COLO668 (cell line): ENCODE data around the gene LYST.
A peak's percentile ranks its signal among the peaks of the same experiment; 100 is the strongest.

Experiments
- DNase-seq: peaks from one replicate; lab custom pipeline; 2025; ENCODE audit not compliant: unreplicated experiment; lab: John Stamatoyannopoulos, UW

Gene LYST

DNA sequence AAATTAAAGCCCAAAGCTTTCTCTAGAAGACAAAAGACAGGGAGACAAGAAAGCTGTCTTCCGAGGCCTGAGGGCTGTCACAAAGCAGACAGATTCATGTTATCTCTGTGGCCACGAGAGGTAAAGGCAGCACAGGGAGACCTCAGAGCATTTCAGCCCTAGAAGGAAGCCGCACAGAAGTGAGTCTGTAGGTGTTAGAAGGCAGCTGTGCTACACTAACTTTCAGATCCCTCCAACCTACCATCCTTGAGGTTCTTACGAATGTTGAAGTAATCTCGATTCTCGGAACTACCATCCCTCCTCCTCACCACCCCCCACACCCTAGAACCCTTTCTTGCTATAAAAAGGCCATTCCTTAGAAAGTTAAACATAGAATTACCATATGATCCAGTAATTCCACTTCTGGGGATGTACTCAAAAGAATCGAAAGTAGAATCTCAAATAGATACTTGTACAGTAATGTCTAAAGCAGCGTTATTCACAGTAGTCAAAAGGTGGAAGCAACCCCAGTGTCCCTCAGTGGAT is 21.5 kb upstream of the LYST start:
- no peak for DNase-seq

DNA sequence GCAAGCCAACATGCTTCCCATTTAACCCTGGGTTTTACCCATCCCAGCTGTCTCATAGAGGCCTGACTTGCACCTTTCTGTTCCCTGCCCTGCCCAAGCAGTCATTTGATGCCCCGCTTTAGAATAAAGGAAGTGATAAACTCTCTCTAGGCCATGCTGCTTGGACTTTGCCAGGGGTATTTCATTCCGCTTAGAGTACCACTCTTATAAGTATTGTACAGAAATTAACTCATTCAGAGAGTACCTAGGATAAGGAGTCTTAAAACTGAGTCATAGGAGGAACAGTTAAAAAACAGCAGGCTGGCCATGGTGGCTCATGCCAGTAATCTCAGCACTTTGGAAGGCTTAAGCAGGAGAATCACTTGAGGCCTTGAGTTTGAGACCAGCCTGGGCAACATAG is 21.0 kb upstream of the LYST start:
- DNase-seq = no peak

DNA sequence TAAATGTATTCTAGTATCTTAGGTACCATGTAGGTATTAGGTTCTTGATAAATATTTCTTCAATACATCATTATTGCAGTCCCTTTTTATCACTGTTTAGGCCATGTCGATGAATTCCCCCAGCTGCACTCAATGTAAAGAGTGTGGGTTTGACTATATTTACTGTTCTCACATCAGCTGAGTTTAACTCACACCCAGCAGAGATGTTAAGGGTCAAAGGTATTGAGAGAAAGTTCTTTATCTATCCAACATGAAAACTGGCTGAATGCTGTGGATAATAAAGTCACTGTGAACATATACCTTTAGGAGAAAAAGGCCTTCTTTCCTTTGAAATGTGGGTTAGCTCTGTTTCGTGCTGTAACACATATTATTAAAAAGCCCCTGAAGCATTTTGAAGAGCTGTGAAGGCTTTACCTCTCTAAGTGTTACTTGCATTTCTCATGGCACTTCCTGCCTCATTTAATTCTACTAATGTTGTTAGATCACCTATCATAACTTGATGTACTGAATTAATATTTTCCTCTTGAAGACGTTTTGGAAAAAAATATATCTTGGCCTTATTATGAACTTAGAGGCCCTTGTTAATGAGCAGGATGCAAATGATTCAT is 19.1 kb upstream of the LYST start:
- DNase-seq = no peak

DNA sequence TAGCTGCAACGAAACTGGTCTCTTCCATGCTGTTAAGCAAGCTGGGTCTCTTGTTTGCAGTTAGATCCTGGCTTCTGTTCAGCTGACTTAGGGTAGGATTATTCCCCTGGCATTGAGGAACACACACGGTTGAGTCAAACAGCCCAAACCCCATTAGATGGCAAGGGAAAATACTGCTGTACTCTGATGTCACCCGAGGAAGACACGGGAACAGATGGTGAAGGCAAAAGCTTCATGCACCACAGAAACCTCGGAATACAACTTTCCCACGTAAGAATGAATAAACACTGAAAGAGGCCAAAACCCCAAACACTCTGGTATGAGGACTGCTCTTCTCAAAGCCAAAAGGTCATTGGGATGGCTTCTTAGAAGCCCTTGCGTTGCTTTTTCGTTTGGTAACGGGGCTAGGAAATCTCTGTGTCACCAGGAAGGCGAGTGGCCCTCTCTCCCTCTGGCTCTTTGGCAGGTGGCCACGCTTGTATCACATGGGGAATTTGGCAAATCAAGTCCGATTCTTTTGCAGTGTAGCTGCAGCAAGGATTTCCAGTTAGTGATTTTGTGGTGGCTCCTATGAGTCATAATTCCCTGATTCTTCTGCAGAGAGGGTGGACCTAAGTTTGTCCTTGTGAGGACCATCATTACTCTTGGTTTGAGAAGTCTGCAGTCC is 16.7 kb upstream of the LYST start:
- DNase-seq = no peak

DNA sequence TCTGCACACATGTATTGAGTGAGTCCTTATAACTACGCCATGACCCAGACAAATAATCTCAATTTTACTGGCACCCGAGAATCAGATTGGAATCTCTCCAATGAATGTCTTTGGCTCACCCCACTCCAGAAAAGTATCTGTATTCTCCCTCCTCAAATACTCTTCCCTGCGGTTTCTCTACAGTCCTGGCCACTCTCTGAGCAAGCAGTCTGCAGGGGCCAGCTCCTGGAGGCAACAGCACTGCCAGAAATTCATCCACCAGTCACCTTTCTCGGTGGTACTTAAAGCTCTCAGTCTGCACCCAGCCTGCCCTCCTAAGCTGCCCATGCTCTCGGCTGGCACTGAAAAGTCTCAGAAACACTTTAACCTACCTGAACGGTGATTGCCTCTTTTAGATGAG is 16.1 kb upstream of the LYST start:
- DNase-seq = no peak

DNA sequence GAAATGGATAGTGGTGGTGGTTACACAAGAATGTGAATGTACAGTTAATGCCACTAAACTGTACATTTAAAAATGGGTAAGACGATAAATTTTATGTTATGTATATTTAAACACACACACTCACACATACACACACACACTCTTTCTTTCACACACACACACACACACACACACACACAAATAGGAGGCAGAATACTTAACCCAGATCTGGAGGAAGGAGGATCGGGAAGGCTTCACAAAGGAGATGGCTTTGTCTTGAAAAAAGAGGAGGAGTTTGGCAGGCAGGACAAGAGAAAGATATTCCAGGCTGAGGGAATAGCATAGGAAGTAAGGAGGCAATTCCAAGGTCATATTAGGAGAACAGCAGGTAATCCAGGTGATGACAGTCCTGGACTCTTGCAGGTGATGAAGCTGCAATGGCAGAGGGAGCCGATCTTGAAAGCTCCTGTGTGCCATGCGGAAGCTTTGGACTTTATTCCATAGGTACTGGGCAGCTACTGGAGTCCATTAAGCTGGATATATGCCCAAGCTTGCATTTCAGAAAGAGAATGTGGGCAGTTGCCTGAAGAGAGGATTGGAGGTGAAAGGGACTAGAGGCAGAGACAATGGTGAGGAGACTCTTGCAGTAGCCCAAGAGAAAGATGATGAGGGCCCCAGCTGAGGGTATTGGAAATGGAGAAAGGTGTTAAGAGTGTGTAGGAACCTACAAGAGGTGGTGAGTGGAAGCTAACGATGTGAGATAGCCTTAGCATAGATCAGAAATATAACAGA is 15.4 kb upstream of the LYST start:
- no peak for DNase-seq

DNA sequence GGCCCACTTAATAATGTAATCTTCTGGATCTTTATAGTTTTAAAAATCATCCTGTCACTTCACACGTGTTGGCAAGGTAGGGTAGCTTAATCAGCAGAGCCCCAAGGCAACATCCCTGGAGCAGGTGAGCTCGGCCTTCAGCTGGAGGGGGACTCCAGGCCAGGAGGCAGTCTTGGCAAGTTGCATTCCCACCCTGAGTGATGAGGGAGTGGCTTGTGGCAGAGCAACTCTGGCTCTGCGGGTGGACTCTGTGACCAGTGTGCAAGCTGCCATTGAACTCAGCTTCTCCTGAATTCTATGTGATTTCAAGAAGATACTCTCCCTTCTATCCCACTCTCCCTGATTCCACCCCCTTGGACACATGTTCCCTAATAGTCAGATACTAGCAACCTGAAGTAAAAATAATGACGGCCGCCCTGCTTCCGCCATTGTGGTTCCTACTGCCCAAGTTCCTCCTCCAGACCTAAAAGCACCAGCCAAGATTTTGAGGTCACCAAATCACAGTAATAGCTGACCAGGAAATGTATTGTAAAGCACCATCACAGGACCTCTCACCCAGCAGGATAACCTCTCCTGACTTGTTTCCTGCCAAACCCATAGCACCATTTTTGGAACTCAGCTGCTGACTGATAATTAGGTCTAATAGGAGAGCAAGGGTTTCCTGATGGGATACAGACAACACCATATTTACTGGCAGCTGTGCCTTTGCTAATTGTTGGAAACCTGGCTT is 11.5 kb upstream of the LYST start:
- DNase-seq = no peak

DNA sequence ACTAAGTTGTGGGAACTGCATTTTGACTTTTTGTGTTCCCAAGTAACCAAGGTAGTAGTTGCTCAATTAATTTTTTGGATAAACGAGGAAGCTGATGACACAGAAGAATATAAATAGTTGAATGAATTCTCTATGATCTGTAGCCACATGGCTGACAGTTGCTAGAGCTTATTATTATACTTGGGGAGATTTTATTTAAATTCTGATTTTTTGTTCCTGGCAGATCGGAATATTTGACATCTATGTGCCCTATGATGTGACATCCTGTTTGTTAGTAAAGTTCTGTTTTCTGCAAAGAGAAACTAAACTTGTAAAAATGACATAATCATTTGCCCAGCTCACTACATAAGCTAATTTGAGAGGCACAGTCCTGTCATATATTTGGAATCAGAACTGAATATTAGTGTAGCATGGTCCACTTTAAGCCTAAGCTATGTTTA is 9.7 kb upstream of the LYST start:
- DNase-seq = no peak

DNA sequence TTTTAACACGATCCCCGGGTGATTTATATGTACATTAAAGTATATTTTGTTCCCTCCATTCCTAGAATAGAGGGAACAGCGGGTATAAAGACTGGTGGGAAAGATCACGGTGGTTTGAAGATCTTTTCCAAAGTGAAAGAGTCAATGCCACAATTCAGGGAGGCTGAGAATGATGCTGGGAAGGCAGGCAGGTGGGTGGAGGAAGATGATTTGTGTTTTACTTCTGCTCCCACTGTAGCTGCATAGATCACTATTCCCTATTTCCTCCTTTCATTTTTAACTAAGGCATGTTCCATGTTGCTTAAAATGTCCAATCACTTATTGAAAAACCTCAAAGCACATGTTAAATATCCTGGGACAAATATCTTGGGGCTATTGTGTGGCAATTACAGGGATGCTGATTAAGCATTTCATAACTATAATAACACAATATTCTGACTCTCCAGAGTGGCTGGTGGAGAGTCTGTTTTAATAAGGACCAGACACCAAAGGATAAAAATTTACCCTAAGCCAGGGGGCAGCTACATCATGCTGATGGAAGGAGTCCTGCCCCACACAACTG is 8.4 kb upstream of the LYST start:
- no peak for DNase-seq

DNA sequence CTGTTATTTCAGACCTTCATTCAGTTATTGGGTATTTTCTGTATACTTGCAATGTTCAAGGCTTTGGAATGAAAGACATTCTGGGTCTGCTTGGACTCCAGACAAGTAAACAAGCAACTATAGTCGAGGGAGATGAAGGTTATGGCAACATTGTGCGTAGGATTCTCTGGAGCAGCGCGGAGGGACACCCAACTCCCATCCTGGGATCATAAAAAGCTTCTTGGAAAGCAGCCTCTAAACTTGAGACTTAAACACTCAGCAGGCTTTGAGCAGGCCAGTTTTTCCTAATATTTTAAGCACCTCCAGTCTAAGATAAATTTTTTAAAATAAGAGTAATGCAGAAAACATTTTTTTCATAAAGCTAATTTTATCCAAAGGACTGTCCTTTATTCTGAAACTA is 7.6 kb upstream of the LYST start:
- DNase-seq = no peak

DNA sequence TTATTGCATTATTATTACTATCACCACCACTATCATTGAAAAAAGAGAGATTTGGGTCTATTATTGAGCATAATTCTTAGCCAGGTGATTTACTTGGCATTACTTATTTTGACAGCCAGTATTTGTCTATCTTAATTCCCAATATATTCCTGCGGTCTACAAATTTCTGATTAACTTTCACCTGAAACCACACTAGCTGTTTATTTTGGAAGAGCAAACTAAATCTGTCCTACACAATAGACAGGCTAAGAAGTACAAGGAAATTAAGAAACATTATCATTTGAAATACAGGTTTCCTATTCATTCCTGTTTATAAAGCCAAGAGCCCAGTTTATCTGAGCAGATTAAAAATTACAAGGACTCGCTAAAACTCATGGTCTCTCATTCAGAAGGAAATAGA is 6.9 kb upstream of the LYST start:
- DNase-seq = no peak

DNA sequence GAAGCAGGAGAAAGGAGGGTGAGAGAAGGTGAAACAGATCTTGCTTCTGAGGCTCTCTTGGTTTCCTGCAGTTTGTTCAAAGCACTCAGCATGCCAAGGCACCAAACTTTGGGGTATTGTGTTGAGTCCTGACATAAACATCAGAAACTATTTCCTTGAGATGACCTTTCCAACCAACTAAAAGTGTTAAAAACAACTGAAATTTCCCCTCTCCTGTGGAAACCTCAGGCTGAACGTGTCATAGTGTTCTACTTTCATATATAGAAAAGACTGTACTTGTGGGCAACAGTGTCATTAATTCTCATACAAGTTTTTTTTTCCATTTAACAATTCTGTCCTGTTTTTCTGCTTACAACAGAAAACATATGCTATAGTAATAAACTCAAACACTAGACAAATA is 6.3 kb upstream of the LYST start:
- DNase-seq = no peak

DNA sequence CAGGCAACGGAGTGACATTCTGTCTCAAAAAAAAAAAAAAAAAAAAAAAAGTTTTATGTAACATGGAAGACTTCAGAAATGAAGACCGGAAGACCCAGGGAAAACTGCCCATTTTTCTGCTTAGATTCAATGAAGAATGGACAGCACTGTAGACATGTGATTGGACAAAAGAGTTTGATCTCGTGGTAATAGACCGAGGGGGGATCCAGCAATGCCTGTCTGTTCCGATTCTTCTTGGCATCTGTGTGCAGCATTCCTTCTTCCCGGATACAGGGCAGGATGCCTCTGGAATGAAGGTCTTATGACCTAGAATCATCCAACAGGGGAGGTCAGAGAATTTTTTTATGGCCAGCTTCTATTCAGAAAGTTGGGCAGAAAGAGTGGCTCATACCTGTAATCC is 5.6 kb upstream of the LYST start:
- no peak for DNase-seq

DNA sequence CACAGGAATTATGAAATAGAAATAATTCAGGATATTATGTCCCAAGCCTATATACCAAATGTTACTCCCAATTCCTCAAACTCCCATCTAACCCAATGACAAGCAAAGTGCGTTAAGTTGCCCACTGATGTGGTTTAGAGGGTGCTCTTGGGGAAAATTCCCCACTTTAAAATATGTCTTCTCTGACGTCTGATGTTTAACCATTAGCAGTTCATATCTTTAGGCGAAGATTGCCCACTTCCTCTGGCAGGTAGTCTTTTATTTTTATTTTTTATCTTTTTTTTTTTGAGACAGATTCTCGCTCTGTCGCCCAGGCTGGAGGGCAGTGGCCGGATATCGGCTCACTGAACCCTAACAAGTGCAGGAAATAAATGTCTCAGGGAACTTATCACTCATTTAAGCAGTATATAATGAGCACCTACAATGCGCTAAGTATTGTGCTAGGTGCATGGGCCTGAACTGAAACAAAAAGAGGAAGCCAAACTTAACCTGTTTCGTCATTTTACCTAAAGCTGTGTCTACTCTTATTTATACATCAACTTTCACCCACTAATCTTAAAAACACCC is 1.3 kb upstream of the LYST start:
- DNase-seq = no peak

DNA sequence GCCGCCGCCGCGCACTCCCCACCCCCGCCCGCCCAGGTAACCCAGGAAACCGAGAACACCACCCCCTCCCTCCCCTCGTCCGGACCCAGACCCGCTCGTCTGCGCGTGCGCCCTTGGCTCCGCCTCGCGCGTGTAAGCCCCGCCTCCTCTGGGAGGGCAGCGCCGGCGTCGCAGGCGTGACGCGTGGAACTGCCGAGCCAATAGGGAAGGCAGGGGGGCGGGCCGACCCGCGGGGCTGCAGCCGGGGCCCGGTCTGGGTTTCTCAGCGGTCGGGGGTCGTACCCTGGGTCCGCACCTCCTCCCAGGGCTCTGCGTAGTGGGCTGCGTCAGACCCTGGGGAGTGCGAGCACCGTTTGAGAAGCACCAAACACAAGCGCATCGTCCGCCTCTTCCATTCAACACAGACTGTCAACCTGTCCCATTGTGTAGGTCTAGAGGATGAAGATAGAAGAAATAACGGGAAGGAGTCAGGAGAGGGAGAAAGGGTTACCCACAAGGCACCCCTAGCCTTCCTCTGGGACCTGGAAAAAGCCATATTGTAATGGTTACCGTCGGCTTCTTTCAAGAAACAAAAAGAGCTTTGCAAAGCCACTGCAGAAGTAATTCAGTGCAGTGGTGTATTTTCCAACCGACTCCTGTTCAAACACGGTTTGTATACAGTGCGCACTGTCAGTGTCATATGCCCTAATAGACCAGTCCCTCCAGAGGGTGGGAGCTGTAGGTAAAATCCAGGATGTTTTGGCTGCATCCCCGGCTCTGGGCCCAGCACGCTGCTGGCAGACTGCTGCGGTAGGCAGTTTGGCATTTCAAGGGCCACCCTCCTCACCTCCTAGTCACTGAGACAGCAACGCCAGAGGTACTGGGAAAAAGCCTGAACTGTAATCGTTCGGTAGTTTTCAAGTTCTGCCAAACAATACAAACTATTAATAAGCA is 473 bp upstream of the LYST start:
- DNase-seq = peak; percentile 98

DNA sequence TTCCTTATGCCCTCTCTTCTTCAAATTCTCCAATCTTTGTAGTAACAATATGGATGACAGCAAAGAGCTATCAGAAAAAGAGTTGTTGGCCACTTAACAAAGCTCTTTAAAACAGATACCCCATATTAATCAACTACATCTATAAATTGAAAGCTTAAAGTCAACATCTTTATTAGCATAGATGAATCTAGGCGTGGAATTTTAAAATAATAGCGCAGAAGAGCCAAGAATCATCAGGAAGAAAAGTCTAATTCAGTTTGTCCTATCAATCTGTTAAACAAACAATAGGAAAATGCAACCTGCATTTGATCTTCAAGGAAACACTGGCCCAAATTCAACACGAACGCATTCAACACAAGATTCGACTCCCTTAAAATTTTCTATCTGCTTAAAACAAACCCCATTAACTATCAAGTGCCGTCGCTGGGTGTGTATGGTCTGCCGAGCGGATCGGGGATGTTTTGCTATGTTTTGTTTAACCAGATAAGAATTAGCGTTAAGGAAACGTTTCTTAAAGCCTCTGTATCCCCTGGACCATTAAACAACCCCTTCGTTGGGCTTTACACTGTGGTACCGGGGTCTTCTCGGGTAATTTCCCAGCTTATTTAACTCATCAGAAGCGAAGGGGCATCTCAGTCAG is 1.0 kb downstream of the LYST start:
- no peak for DNase-seq

DNA sequence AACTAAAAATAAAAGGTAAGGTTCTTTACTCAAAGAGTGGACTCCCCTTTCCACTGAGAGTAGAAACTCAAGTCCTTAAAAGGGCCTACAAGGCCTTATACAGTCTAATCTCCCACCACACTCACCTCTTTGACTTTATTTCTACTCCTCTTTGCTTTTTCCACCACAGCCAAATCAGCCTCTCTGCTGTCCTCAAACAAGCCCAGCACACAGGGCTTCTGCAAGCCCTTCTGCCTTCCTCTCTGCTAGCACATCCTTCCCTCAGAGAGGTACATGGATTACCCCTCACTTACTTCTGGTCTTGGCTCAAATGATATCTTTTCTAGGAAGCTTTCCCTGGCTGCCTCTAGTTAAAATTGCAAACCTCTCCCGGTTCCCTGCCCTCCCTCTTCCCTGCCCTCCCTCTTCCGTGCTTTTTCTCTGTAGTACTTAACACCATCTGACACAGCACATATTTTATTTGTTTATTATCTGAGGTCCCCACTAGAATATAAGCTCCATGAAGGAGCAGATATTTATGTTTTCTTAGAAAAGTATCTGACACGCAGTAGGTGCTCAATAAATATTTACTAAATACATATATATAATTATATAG is 1.7 kb downstream of the LYST start:
- DNase-seq = no peak

DNA sequence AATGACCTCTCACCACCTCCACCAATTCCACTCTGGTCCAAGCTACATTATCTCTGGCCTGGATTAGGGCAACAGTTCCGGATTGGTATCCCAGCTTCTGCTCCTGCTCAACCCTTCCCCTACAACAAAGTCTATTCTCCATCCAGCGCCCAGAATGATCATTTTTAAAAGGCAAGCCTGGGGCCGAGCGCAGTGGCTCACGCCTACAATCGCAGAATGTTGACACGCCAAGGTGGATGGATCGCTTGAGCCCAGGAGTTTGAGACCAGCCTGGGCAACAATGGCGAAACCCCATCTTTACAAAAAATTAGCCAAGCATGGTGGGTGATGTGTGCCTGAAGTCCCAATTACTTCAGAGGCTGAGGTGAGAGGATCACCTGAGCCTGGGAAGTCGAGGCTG is 2.2 kb downstream of the LYST start:
- DNase-seq = no peak

DNA sequence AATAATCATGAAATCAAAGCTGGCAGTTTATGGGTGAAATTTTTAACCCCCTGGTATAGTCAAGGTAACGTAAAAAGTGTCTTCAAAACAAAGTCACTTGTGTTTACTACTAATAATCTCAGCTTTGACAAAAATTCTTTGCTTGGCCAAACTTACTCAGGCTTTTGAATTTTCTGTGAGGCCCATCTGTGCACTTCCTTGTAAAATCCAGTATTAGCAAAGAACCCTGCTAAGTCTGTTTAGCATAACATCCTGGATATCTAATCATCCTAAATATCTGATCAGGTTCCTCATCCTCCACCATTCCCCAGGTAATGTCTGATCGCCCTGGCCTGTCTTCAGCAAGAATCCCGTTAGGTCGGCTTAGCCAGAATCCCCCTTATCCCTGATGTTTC is 3.0 kb downstream of the LYST start:
- no peak for DNase-seq
